Activated effector memory CD4-positive, alpha-beta T cell treated with Interleukin-2 at 50 U/mL for 16 hours (primary cell): ENCODE measurements around the gene FCHO1.
A peak's percentile ranks its signal among the peaks of the same experiment; 100 is the strongest.
"Not testable (repeated sequence)": the region's sequence is repeated elsewhere in the genome, so short reads cannot be mapped to it uniquely, and the experiment has no call there.

Experiments
- DNase-seq: peaks from one replicate; pipeline ENCODE4 v3.0.0-alpha.2; 2020

FCHO1 gene

GRCh38 chr19:17796013-17796837 is 44.9 kb downstream of the FCHO1 start:
- no peak for DNase-seq

- DNase-seq = no peak
Measured at GRCh38 chr19:17796838-17797423, 45.7 kb downstream of the FCHO1 start.

GRCh38 chr19:17797424-17798201 is 46.3 kb downstream of the FCHO1 start:
- no peak for DNase-seq

- DNase-seq = not testable (repeated sequence)
Measured at GRCh38 chr19:17798599-17798998, 47.3 kb downstream of the FCHO1 start.

- no peak for DNase-seq
Measured at GRCh38 chr19:17802137-17802858, 51.0 kb downstream of the FCHO1 start.

- DNase-seq = peak; percentile 55
Measured at GRCh38 chr19:17803264-17803896, 52.1 kb downstream of the FCHO1 start.

- DNase-seq = no peak
Measured at GRCh38 chr19:17805427-17805826, 54.1 kb downstream of the FCHO1 start.

GRCh38 chr19:17806945-17807344 is 55.7 kb downstream of the FCHO1 start:
- DNase-seq = no peak

- DNase-seq = no peak
Measured at GRCh38 chr19:17807731-17808316, 56.5 kb downstream of the FCHO1 start.

GRCh38 chr19:17811103-17811502 is 59.8 kb downstream of the FCHO1 start:
- no peak for DNase-seq

GRCh38 chr19:17811681-17812080 is 60.4 kb downstream of the FCHO1 start:
- DNase-seq = no peak

GRCh38 chr19:17812099-17812498 is 60.8 kb downstream of the FCHO1 start:
- DNase-seq = no peak

GRCh38 chr19:17817668-17818363 is 66.5 kb downstream of the FCHO1 start:
- no peak for DNase-seq

- no peak for DNase-seq
Measured at GRCh38 chr19:17821190-17821589, 69.9 kb downstream of the FCHO1 start, which contains the start of gene INSL3. INSL3 (minus strand) TSS chr19:17821519; CDS start chr19:17821506, 13 bp downstream.

GRCh38 chr19:17824339-17824738 is 73.1 kb downstream of the FCHO1 start:
- no peak for DNase-seq

- no peak for DNase-seq
Measured at GRCh38 chr19:17826508-17827056, 75.3 kb downstream of the FCHO1 start.

GRCh38 chr19:17829855-17830566 is 78.7 kb downstream of the FCHO1 start:
- no peak for DNase-seq

GRCh38 chr19:17830567-17831418 is 79.5 kb downstream of the FCHO1 start:
- no peak for DNase-seq

GRCh38 chr19:17831419-17831888 is 80.2 kb downstream of the FCHO1 start:
- no peak for DNase-seq
